Common myeloid progenitor, CD34-positive (primary cell): Measurements from ENCODE around the gene ISY1.
"Not testable (repeated sequence)": the region's sequence is repeated elsewhere in the genome, so short reads cannot be mapped to it uniquely, and the experiment has no call there.

Experiments
- CTCF ChIA-PET: fragments of 350-600 bp; sonication (Branson Sonifier 250); formaldehyde crosslinking; loops from one replicate; lab custom pipeline; 2021; ENCODE audit warnings: antibody characterized with exemption; lab: Charles Lee
- POLR2A ChIA-PET: fragments of 350-600 bp; sonication (Branson Sonifier 250); formaldehyde crosslinking; loops from one replicate; lab custom pipeline; 2021; ENCODE audit warnings: antibody characterized with exemption; lab: Charles Lee
- DNase-seq, 3 donors: peaks; one replicate each; pipeline versions ENCODE4 v3.0.0 to v3.0.0-alpha.2; 2013
- H3K27ac ChIP-seq, 2 experiments: 1 replicate in 1 of 2; 2 replicates in 1 of 2; pipeline ENCODE4 v1.7.0; 2013; ENCODE audit warnings: inconsistent platforms in 2 of 2, low read length in 2 of 2, mild to moderate bottlenecking in 2 of 2, low read depth in 1 of 2, moderate library complexity in 1 of 2; ENCODE audit not compliant: severe bottlenecking in 2 of 2, insufficient read depth in 1 of 2, poor library complexity in 1 of 2
- H3K27me3 ChIP-seq, 5 experiments: replicated peaks in 2 of 5; 1 replicate in 3 of 5; 2 replicates in 2 of 5; pipeline versions ENCODE4 v1.6.1 to v1.7.0; 2013; ENCODE audit warnings: low read length in 4 of 5, mild to moderate bottlenecking in 2 of 5, moderate library complexity in 2 of 5, inconsistent platforms in 1 of 5; ENCODE audit not compliant: insufficient read depth in 5 of 5, control insufficient read depth in 4 of 5
- H3K36me3 ChIP-seq, 4 experiments: 1 replicate in 2 of 4; 2 replicates in 2 of 4; pipeline versions ENCODE4 v1.6.1 to v1.7.0; 2013; ENCODE audit warnings: low read length in 3 of 4, control low read depth in 1 of 4, mild to moderate bottlenecking in 1 of 4; ENCODE audit not compliant: control insufficient read depth in 4 of 4, insufficient read depth in 4 of 4
- H3K4me1 ChIP-seq, 4 experiments: 1 replicate in 3 of 4; 2 replicates in 1 of 4; pipeline versions ENCODE4 v1.6.1 to v1.7.1; 2013; ENCODE audit warnings: low read length in 3 of 4, mild to moderate bottlenecking in 3 of 4, control low read depth in 1 of 4, inconsistent platforms in 1 of 4, moderate library complexity in 1 of 4; ENCODE audit not compliant: control insufficient read depth in 4 of 4, insufficient read depth in 4 of 4; ENCODE audit errors: control extremely low read depth in 1 of 4
- H3K4me3 ChIP-seq, 7 experiments: 1 replicate in 4 of 7; 2 replicates in 3 of 7; pipeline versions ENCODE4 v1.5.1 to v1.7.0; 2013; ENCODE audit warnings: mild to moderate bottlenecking in 7 of 7, low read length in 6 of 7, moderate library complexity in 6 of 7, inconsistent platforms in 2 of 7, low read depth in 2 of 7, control low read depth in 1 of 7; ENCODE audit not compliant: insufficient read depth in 4 of 7, control insufficient read depth in 1 of 7; ENCODE audit errors: extremely low read depth in 1 of 7
- H3K9me3 ChIP-seq, 5 experiments: 1 replicate in 4 of 5; 2 replicates in 1 of 5; pipeline versions ENCODE4 v1.6.1 to v1.7.1; 2013; ENCODE audit warnings: low read length in 4 of 5, mild to moderate bottlenecking in 2 of 5, inconsistent platforms in 1 of 5, low read depth in 1 of 5, moderate library complexity in 1 of 5; ENCODE audit not compliant: control insufficient read depth in 4 of 5, insufficient read depth in 2 of 5; ENCODE audit errors: control extremely low read depth in 1 of 5
- WGBS: methylation state at CpG from one replicate; pipeline ENCODE4 v1.1.5; 2013; ENCODE audit not compliant: insufficient coverage; 5-methylcytosine and 5-hydroxymethylcytosine counted together

Gene ISY1

DNA sequence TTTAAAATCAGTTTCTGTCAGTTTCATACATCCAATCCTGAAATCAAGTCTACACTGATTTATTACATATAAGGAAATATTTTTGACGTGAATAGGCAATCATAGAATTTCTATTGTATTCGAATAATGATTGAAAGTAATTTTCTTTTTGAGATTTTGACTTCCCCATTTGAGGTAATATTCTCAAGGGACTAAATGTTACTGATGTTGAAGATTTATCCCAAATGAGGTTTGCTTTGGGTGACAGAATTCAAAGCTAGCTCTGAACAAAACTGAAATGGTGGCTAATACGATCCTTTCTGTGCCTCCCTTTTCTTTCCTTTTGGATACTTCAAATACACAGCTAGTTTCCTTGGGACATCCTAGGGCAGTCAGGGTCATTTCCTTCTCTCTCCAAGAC is 35.7 kb upstream of the ISY1 start:
- Histone ChIP-seq H3K4me3 (no peak overlapping the region), H3K36me3 (no peaks in the 10 kb centered on the region), H3K4me1 (peaks cover 5 to 29% (median 22%) of the 10 kb centered on the region in 4 experiments), H3K27ac (no peak overlapping the region), H3K27me3 (no peaks in the 10 kb centered on the region), H3K9me3 (no peaks in the 10 kb centered on the region)
- CTCF ChIA-PET: interaction anchor here (0.7 to 2.1 kb wide), 9 partner anchors 8 to 50 kb away, joined by 3 to 15 read pairs (median 4); no protein-coding TSS in a partner anchor
- WGBS: 75% methylated on average over 1 of the region's 3 CpGs
- no peak for DNase-seq
- POLR2A ChIA-PET: no interaction called here

DNA sequence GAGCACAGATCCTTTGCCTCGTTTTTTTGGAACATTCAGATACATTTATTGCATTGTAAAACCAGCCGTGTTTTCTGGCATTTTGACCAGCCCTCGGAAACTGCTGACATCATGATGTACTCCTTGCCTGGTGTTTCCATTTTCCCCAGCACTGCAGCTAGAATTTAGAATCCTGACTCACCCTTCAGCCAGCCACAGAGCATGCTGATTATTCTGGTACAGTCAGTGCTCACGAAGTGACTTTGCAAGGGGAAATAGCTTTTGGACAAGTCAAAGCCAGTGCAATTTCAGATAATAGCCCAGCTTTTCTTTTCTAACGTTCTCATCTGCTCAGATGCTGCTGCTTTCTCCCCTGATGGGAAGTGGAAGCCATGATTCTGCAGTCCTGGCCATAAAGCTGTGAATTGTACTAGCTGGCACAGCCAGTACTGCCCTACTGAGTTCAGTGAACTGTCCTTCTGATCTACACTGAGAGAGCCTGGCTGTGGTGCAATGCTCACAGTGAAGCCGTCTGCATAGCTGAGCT is 34.9 kb upstream of the ISY1 start:
- POLR2A ChIA-PET: no interaction called here
- peak overlapping the region in 4 of 7 experiments; percentile 38 to 55 (median 48) for H3K4me3 ChIP-seq
- H3K36me3 ChIP-seq: no peaks in the 10 kb centered on the region
- H3K27me3 ChIP-seq: no peaks in the 10 kb centered on the region
- WGBS: 3% methylated on average over 5 of the region's 6 CpGs
- CTCF ChIA-PET: interaction anchor here (0.7 to 2.1 kb wide), 9 partner anchors 8 to 50 kb away, joined by 3 to 15 read pairs (median 4); partner anchors contain the start of gene CNBP
- H3K27ac ChIP-seq: peak overlapping the region in 1 of 2 experiments; percentile 36
- H3K9me3 ChIP-seq: no peaks in the 10 kb centered on the region
- peak; percentile 71 to 90 (median 90) for DNase-seq
- peaks cover 5 to 29% (median 22%) of the 10 kb centered on the region in 4 experiments for H3K4me1 ChIP-seq

GRCh38 chr3:129189793-129190192 is 28.9 kb upstream of the ISY1 start:
- POLR2A ChIA-PET, H3K4me3 ChIP-seq, H3K36me3 ChIP-seq, H3K27ac ChIP-seq, DNase-seq, H3K27me3 ChIP-seq, H3K9me3 ChIP-seq: not testable (repeated sequence)
- peaks cover 2 to 18% (median 3%) of the 10 kb centered on the region in 4 experiments for H3K4me1 ChIP-seq
- CTCF ChIA-PET: interaction anchor here (0.7 to 5.2 kb wide), 2 partner anchors 14 to 56 kb away, joined by 3 to 29 read pairs; no protein-coding TSS in a partner anchor
- 100% methylated on average over 4 of the region's 8 CpGs for WGBS

GRCh38 chr3:129187857-129188256 is 27.0 kb upstream of the ISY1 start:
- Histone ChIP-seq H3K9me3 (no peaks in the 10 kb centered on the region), H3K4me3 (no peak overlapping the region), H3K36me3 (peaks cover 0 to 2% (median 0%) of the 10 kb centered on the region in 4 experiments), H3K4me1 (peaks cover 8 to 25% (median 13%) of the 10 kb centered on the region in 4 experiments), H3K27ac (no peak overlapping the region), H3K27me3 (no peaks in the 10 kb centered on the region)
- 100% methylated on average over 1 of the region's 1 CpG for WGBS
- no peak for DNase-seq
- ChIA-PET POLR2A (no interaction called here), CTCF (interaction anchor here (2.6 to 5.2 kb wide), 2 partner anchors 8 to 58 kb away, joined by 8 to 29 read pairs; no protein-coding TSS in a partner anchor)

DNA sequence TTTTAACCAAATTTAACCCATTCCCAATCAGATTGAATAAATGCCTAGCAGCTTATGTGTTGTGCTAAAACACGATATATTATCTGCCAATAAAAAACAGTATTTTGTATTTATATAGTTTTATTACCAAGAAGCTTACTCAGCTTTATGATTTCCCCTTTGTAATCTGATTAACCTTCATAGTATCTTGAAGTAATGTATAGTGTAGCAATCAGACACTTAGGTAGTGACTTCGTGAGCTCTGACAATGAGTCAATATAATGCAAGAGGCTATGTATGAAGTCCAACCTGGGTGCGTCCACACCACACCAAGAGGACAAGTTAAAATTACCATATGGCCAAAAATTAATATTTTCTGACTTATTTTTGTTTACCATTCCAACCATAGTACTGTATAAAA is 24.9 kb upstream of the ISY1 start:
- Histone ChIP-seq H3K27me3 (no peaks in the 10 kb centered on the region), H3K4me1 (peaks cover 21 to 39% (median 30%) of the 10 kb centered on the region in 4 experiments), H3K4me3 (no peak overlapping the region), H3K9me3 (no peaks in the 10 kb centered on the region), H3K36me3 (peaks cover 0 to 3% (median 0%) of the 10 kb centered on the region in 4 experiments), H3K27ac (no peak overlapping the region)
- DNase-seq: no peak
- ChIA-PET POLR2A (no interaction called here), CTCF (interaction anchor here (0.7 to 5.2 kb wide), 10 partner anchors 10 to 60 kb away, joined by 3 to 29 read pairs (median 5); no protein-coding TSS in a partner anchor)
- no CpG with 5 or more reads among the region's 3 CpGs for WGBS

DNA sequence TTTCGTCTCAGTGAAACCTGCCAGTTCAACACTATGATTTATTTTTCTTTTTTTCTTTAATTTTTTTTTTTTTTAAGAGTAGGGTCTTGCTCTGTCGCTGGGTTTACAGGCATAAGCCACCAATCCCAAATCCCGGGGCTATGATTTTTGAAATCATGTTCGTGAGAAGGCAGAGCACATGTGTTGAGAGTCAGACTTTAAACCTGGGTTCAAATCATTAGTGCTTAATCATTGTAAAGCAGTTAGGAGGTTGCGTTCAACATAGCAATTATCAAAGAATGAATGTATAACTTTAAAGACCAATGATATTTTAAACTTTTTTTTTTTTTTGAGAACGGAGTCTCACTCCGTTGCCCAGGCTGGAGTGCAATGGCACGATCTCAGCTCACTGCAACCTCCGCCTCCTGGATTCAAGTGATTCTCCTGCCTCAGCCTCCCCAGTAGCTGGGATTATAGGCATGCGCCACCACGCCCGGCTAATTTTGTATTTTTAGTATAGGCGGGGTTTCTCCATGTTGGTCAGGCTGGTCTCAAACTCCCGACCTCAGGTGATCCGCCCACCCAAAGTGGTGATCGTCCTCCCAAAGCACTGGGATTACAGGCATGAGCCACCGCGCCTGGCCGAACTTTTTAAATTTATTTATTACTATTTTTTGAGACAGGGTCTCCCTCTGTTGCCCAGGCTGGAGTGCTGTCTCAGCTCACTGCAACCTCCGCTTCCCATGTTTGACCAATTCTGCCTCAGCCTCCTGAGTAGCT is 24.1 kb upstream of the ISY1 start:
- DNase-seq, H3K9me3 ChIP-seq, H3K36me3 ChIP-seq, H3K27me3 ChIP-seq, POLR2A ChIA-PET: not testable (repeated sequence)
- Histone ChIP-seq H3K27ac (peak overlapping the region; percentile 96 to 98), H3K4me1 (peaks cover 25 to 45% (median 36%) of the 10 kb centered on the region in 4 experiments), H3K4me3 (peak overlapping the region in 4 of 7 experiments; percentile 69 to 93 (median 90))
- CTCF ChIA-PET: interaction anchor here (0.8 to 5.2 kb wide), 7 partner anchors 11 to 61 kb away, joined by 3 to 29 read pairs (median 5); no protein-coding TSS in a partner anchor
- WGBS: 90% methylated on average over 16 of the region's 20 CpGs
